GM19455 (cell line): ENCODE measurements around the gene REEP6.

Source experiments
- ATAC-seq: cut with Tn5 transposase; IDR thresholded peaks from one replicate; pipeline ENCODE4 v1.9.1; 2021; ENCODE audit not compliant: unreplicated experiment

Gene REEP6

DNA sequence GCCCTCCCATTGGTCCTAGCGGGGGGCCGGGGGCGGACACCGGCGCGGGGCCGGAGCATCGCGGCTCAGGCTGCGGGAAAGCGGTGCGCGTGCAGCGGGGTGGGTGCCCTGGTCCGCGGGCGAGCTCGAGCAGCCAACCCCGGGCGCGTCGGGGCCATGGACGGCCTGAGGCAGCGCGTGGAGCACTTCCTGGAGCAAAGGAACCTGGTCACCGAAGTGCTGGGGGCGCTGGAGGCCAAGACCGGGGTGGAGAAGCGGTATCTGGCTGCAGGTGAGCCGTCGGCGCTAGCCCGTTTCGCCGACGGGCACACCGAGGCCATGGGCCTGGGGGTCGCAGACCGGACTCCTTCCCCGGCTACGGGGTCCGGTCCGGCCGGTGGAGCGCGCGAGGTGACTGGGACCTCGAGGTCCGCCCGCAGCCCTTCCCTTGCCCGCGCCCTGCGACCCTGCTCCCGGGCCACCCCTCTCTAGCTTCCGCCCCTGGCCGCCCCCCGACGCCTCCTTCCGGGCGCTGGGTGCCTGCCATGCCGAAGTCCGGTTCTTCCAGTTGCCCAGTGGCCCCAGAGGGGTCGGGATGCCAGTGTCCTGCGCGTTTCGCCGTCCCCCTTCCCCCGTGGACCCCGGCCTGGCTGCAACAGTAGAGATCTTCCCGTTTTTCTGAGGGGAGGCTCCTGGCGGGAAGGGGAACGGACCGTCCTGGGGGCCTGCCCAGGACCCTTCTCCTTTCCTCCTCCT, at the start of gene REEP6:
TSS of gene REEP6 (plus strand) at position 68 of the 735 bp plus-strand sequence. CDS start at position 157, 89 bp downstream.
- ATAC-seq: peak; percentile 3

DNA sequence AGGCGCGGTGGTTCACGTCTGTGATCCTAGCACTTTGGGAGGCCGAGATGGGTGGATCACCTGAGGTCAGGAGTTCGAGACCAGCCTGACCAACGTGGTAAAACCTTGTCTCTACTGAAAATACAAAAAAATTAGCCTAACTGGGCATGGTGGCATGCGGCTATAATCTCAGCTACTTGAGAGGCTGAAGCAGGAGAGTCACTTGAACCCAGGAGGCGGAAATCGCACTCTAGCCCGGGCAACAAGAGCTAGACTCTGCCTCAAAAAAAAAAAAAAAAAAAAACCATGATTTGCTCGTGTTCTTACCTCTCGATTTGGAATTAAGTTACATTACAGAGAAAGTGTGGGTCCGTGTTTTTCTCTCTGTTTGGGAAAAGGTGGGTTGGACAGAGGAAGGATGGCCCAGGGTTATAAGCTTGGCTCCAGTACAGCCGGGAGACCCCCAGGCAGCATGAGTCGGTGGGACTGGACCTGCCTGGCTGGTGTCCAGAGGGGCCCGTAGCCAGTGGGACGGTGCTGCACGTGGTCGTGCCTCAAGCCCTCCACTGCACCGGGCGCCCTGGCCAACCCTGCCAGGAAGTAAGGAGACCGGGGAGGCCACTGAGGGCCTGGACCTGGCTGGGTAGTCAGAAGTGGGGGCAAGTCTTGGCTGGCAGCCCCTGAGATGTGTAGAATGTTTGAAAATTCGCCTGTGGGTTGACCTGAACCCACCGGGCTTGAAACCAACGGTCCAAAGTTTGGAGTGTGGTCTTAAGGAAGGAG, 49.1 kb upstream of the REEP6 start:
- no peak for ATAC-seq

DNA sequence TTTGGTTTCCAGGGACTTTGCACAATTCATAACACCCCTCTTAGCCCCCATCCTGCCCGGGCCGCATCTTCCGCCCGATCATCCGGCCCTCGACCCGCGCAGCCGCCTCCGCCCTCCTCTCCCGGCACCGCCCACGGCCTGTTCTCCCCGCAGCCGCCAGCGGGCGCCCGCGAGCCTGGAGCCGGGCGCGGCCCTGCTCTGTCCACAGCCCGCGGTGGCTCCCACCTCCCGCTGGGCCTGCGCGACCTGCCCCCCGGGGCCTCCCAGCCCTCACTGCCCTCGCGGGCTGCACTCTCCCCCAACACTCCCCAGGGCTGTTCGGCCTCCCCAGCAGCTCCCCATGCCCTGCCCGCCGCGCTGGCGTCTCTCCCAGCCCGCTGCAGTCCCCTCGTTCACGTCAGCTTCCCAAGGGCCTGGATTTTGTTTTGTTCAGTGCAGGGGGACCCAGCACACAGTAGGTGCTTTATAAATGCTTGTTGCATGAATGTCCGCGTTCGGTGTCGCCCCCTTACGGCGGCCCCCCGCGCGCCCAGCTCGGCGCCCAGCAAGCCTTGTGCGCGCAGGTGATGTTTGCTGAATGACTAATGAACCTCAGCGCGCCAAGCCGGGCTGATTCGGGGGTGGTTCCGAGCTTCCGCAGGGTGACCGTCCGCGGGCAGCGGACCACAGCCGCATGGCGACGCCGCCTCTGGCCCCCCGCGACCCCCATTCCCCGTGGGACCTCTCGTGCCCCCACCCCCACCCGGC, 45.6 kb upstream of the REEP6 start:
- no peak for ATAC-seq

DNA sequence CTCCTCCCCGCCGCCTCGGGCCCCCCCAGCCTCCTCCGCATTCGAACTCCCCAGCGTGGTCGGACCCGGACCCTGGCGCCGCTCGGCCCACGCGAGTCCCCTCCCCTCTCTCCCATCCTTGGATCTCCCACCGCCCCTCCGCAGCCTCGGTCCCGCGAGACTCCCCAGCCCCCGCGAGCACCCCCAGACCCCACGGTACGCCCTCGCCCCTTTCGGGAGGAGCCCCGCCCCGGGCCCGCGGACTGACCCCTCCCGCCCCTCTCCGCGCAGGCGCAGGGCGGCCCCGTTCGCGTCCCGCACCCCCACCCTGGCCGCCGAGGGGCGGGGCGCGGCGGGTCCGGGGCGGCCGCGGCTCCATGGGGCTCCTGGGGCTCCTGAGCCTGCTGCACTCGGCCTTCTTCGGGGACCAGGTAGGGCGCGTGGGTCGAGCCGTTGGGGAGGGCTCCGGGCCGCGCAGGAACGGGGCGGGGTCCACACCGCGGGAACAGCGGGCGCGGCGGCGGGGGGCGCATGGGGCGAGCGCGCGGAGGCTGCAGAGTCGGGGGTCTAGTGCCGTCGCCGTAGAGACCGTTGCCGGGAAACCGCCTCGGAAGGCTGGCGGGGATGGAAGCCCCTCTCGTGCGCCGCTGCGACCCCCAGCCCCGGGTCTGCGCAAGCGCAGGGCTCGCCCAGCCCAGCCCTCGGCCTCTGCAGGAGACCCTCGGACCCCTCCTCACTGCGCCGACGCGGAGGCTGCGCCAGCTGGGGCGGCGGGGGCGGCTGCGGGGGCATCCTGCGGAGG, 44.9 kb upstream of the REEP6 start:
- no peak for ATAC-seq

DNA sequence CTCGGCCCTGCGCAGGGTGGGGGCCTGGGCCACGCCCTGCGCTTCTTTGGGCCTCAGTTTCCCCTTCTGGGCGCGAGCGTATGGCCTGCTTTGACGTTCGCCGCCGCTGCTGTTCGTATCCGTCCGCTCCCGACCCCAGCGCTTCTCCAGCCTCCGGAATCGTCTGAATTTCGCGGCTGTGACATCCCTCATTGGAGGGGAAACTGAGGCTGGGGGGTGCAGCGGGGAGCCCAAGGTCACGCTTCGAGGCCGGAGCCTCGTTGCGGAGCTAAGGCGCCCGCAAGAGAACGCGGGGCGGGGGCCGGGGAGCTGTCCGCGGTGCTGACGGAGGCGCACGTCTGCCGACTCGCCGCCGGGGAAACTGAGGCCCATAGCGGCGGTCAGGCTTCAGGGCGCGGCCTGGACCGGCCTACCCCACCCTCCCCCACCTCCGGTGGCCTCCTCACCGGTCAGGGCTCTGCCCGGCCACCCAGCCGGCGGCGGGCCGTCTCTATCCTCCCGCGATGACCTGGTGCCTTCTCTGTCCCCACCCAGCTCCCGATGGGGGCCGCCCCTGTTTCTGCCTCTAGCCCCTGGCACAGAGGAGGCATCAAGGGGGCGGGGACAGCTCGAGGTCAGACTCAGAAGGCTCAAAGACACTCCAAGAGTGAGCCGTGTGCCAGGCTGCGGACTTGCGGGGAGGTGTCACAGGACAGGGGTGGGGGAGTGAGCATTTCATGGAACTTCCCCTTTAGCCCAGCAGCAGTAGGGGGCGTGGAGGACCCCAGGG, 44.1 kb upstream of the REEP6 start:
- no peak for ATAC-seq

DNA sequence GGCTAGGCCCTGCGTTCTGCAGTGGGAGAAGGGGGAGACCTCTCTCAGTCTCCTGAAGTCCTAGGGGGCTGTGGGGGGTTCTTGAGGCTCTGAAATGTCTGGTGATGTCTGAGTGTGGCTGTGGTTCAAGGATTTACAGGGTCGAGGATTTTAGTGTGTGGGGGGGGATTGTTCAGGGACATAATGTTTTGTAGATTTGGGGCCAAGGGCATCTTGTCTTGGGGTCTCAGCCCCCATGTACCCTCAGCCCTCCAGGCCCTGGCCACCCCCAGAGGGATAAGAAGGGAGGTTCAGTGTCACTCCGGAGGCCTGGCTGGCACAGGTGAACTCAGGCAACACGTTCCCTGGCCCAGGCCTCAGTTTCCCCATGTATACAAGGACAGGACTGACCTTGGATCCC, 43.5 kb upstream of the REEP6 start:
- no peak for ATAC-seq

DNA sequence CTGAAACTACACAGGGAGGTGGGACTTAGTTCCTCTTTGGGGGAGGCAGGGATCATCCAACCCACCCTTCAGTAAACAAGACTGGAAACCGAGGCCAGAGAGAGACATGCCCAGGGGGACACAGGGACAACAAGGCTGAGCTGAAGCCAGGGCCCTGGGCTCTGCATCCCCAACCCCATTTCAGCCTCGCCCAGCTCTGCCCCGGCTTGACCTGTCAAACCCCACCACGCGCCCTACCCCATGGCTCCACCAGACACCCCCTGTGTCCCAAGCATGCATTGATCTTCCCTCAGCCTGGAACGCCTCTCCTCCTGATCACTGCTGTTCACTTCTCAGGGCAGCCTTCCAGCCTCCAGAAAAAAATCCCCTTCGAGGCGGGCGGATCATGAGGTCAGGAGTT, 43.0 kb upstream of the REEP6 start:
- no peak for ATAC-seq

DNA sequence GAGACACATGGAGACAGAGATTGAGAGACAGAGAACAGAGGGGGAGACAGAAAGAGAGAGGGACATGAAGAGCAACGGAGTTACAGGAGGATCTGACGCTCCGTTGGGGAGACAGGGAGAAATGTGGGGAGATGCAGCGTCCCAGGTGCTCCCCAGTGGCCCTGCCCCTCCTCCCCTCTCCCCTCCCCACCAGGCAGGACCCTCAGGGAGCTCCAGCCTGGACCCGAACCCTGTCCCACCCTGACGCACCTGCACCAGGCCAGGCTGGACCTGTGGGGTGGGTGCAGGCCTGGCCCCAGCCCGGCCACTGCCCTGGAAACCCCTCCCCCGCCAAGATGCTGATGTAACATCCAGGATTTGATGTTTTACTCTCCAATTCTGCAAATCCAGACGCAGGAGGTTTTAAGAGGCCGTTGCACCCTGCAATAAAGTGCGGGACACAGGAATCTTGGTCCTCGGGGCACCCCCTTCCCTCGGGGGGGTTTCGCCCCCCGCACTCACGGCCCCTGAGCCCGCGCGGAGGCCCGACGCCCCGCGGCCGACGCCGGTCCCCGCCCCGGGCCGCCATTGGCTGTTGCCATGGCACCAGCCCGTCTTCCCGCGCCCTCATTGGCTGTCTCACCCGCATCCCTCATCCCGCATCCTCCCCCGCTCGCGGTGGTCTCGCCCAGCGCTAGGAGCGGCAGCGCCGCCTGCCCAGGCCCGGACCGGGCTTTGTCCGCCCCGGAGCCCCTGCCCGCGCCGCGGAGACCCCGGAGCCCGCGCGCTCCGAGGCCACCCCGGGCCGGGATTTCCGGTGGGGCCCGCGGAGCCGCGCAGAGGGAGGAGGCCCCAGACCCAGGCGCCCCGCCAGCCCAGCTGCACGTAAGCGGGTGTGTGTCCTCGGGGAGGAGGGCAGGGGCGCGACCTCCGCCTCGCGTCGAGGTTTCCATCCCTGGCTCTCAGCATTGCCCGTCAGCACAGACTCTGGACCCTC, 41.2 kb upstream of the REEP6 start, which contains the start of gene APC2:
TSS of gene APC2 (plus strand) at position 655 of the 976 bp plus-strand sequence. CDS start 2,881 bp downstream, outside the sequence.
- no peak for ATAC-seq

DNA sequence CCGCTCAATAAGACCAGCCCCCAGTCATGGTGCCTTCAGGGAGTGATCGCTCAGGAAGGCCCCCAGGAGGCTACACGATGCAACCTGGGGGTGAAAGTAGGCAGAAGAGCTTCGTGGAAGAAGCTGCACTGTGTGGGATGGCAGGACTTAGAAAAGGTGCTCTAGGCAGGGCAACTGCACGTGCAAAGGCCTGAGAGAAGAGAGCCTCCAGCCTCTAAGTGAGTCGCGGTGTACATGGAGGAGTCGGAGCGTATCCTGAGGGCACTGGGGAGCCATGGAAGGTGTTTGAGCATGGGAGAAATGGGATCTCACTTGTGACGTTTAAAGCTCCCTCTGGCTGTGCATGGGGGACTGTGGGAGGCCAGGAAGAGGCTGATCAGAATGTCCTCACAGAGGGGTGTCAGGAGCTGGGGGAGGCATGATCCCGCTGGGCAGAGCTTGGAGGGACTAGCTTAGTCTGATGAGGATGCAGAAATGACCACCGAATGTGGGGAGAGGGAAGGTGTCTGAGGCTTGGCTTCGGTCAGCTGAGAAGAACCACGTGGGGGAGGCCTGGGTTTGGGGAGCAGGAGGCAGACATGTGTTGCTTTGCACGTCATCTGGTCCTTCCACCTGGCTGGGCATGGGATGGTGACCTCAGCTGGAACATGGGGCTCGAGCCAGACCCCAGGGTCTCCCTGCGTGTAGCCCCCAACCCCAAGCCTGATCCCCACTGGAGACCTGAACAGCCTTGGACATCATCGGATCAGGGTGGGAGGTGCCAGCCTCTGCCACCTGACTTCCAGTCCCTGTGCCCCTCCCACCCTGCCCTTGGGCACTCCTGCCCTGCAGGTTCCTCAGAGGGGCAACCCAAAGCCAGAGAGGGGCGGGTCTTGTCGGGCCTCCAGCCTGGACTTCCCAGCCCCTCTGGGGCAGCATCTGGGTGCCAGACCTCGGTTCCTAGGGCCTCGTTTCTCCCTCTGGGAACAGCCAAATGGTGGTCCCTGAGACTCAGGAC, 39.9 kb upstream of the REEP6 start:
- ATAC-seq: no peak

DNA sequence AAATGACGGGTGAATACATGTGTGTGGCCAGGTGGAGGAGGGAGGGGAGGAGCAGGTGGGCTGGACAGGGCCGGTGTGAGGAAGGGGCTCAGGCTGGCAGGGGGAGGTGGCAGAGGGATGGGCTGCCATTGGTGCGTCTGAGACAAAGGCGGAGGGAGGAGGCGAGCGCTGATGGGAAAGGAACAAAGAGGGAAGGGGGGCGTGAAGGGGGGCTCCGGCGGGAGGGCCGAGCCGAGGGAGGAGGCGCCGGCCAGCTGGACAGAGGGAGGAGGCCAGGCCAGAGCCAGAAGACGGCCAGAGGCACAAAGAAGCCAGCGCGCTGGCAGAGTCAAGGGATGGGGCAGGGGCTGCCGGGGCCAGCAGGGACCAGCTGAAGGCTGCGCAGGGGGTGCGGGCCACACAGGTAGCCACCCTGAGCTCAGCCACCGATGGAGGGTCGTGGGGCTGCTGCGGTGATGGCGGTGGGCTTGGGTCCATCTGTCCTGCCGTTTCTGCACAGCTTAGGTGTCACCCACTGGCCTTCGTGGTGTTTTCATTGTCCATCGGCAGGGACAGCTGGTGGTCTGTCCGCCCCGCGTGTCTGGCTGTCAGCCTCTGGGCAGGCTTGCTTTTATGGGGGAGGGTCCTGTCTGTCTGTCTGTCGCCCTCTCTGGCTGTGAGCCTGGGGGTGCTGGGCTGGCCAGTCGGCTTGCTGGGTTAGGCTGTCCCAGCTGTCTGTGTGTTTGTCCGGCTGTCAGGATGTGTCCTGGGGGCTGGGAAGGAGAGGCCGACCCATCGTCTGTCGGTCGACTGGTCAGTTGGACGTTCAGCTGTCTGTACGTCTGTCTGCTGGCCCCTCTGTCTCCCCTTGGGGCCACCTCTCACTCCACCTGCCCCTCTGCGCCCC, 38.8 kb upstream of the REEP6 start:
- ATAC-seq: no peak

DNA sequence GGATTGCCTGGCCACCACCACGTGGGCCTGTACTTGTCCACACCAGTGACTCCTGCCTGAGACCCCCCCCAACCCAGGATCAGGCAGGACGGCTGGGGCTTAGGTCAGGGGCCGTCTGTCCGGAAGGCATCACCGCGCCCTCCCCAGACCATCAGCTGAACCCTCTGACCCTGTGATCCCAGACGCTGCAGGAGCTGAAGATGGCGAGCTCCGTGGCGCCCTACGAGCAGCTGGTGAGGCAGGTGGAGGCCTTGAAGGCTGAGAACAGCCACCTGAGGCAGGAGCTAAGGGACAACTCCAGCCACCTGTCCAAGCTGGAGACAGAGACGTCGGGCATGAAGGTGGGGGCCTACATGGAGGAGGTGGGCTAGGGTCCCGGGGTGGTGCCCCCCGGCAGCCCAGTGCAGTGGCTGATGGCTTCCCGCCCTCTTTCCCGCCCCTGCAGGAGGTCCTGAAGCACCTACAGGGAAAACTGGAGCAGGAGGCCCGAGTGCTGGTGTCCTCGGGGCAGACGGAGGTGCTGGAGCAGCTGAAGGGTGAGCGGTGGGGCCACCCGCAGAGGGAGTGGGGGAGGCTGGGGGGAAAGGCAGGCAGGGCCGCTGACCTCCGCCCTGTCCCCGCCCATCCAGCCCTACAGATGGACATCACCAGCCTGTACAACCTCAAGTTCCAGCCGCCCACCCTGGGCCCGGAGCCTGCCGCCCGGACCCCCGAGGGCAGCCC, 38.0 kb upstream of the REEP6 start:
- ATAC-seq: no peak

DNA sequence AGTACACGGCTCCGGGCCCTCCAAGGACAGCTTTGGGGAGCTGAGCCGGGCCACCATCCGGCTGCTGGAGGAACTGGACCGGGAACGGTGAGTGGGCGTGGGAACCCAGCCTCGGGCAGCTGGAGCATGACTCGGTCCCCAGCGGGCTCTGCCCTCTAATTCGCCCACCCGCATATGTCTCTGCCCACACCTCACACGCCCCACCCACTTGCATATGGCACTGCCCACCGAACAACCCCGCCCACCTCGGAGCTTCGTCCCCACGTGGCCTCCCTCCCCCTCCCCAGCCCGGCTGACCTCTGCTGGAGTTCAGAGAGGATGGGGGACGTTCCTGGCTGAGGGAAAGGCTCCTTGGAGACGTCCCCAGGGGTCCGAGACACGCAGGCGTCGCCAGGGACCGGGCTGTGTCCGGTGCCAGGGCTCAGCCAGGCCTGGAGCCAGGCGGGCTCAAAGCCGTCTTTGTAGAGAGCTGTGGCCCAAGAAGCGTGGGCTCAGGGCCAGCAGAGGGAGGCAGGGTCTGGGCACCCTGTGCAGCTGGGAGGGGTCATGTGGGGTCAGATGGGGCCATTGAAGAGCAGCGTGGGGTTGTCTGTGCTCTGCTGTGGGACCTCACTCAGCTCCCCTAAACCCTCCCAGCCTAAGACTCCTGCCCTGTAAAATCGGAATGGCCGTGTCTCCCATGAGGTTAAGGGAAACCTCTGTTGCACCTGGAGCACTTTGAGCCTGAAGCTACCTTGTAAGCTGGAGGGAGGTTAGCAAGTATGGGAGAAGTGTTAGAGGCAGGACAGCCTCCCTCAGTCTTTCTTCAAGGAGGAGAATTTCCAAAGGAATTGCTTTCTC, 37.2 kb upstream of the REEP6 start:
- ATAC-seq: no peak

DNA sequence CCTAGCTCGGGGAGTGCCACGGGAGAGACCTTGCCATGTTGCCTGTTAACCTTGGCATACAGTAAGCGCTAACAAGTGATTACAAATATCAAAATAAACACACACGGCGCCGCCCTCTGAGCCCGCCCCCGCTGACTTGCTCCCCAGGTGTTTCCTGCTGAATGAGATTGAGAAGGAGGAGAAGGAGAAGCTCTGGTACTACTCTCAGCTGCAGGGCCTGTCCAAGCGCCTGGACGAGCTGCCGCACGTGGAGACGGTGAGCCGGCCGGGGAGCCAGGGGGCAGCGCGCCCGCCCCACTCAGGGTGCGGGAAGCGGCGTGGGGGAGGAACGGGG, 36.0 kb upstream of the REEP6 start:
- no peak for ATAC-seq

DNA sequence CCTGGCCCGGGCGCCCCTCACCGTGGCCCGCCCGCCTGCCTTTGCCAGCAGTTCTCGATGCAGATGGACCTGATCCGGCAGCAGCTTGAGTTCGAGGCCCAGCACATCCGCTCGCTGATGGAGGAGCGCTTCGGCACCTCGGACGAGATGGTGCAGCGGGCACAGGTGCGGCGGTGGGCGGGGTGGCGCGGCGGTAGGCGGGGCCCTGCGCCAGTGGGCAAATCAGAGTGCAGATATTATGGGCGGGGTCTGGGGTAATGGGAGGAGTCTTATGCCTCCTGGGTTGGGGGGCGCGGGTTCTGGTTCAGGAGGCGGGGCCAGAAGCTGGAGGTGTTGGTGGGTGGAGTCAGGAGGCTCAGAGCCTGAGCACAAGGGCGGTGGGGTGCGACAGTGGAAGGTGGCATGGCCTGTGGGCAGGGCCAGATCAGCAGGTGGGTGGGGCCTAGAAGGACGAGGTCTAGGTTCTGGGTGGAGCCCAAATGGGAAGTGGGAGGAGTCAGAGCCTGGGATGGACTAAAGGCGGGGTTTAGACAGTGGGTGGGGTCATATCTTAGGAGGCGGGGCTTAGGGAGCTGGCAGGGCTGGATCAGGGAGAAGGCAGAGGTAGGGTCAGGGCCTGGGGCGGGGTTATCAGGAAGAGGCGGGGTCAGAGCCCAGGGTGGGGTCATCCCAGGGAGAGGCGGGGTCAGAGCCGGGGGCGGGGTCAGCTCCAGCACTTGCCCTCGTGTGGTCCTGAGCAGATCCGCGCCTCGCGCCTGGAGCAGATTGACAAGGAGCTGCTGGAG, 35.5 kb upstream of the REEP6 start:
- no peak for ATAC-seq
